Stimulated activated CD4-positive, alpha-beta T cell treated with anti-CD3 and anti-CD28 coated beads, Interleukin-15, amount 100 ng/mL, for 24 hours (primary cell): ENCODE results near the gene ELMOD3.
"Not testable (repeated sequence)": the region's sequence is repeated elsewhere in the genome, so short reads cannot be mapped to it uniquely, and the experiment has no call there.

ENCODE experiments used
- DNase-seq: peaks from one replicate; pipeline ENCODE4 v3.0.0-alpha.2; 2020

Gene ELMOD3

GRCh38 chr2:85405201-85406059, 50.9 kb downstream of the ELMOD3 start:
- peak; percentile 76 for DNase-seq

GRCh38 chr2:85409845-85410583, 55.4 kb downstream of the ELMOD3 start, which contains the start of gene CAPG:
TSS of gene CAPG (minus strand) at chr2:85410366. CDS start at chr2:85402145, 8,221 bp downstream.
- DNase-seq: peak; percentile 65

GRCh38 chr2:85410584-85411404, 56.2 kb downstream of the ELMOD3 start:
- DNase-seq: peak; percentile 14

GRCh38 chr2:85411405-85411748, 56.8 kb downstream of the ELMOD3 start:
- DNase-seq: no peak

GRCh38 chr2:85413592-85414420, 59.2 kb downstream of the ELMOD3 start:
- peak; percentile 62 for DNase-seq

- not testable (repeated sequence) for DNase-seq
Observed at GRCh38 chr2:85414421-85414759, 59.8 kb downstream of the ELMOD3 start.

- no peak for DNase-seq
Observed at GRCh38 chr2:85414761-85415553, 60.4 kb downstream of the ELMOD3 start.

- DNase-seq: no peak
Observed at GRCh38 chr2:85415980-85416650, 61.5 kb downstream of the ELMOD3 start.

- peak; percentile 90 for DNase-seq
Observed at GRCh38 chr2:85418132-85419008, 63.8 kb downstream of the ELMOD3 start, which contains the start of gene SH2D6. TSS of gene SH2D6 (plus strand) at chr2:85418714. CDS start at chr2:85429466, 10,752 bp downstream.

- no peak for DNase-seq
Observed at GRCh38 chr2:85419009-85419675, 64.6 kb downstream of the ELMOD3 start.

GRCh38 chr2:85420536-85421259, 66.1 kb downstream of the ELMOD3 start:
- DNase-seq: peak; percentile 95

- no peak for DNase-seq
Observed at GRCh38 chr2:85421260-85422071, 66.9 kb downstream of the ELMOD3 start.

- DNase-seq: no peak
Observed at GRCh38 chr2:85422072-85422457, 67.5 kb downstream of the ELMOD3 start.

- DNase-seq: no peak
Observed at GRCh38 chr2:85423525-85423924, 69.0 kb downstream of the ELMOD3 start.

GRCh38 chr2:85425588-85425987, 71.0 kb downstream of the ELMOD3 start:
- DNase-seq: no peak

GRCh38 chr2:85427300-85427835, 72.8 kb downstream of the ELMOD3 start:
- no peak for DNase-seq

GRCh38 chr2:85428343-85428881, 73.8 kb downstream of the ELMOD3 start:
- no peak for DNase-seq
